Lung (tissue), 16 donors: ENCODE measurements around the gene FGF14. TPM values are rescaled to one million over a fixed set of nuclear protein-coding genes. Genes with fewer than 3 reads are reported as not detected.
A peak's percentile ranks its signal among the peaks of the same experiment; 100 is the strongest.

Experiments
- ATAC-seq: fragments of 200-7000 bp; cut with Tn5 transposase; one replicate; pipeline ENCODE4 v1.9.1; 2020; ENCODE audit warnings: moderate number of reproducible peaks; ENCODE audit not compliant: insufficient read depth, low FRiP score
- DNase-seq, 3 donors: peaks; one replicate each; pipeline ENCODE4 v3.0.0-alpha.2; 2013 to 2017
- H3K27ac ChIP-seq, 2 donors: one replicate each; pipeline ENCODE4 v1.5.1; 2013; ENCODE audit warnings: mild to moderate bottlenecking in 2 of 2, moderate library complexity in 2 of 2, control low read depth in 1 of 2, inconsistent platforms in 1 of 2, low read depth in 1 of 2, low read length in 1 of 2
- H3K27me3 ChIP-seq, 3 donors: one replicate each; pipeline ENCODE4 v1.5.1; 2013; ENCODE audit warnings: low read length in 2 of 3; ENCODE audit not compliant: control insufficient read depth in 3 of 3, insufficient read depth in 3 of 3
- H3K36me3 ChIP-seq, 4 donors: one replicate each; pipeline ENCODE4 v1.5.1; 2013; ENCODE audit warnings: low read length in 4 of 4, mild to moderate bottlenecking in 1 of 4, moderate library complexity in 1 of 4; ENCODE audit not compliant: control insufficient read depth in 4 of 4, insufficient read depth in 4 of 4
- H3K4me1 ChIP-seq, 5 donors: one replicate each; pipeline ENCODE4 v1.5.1; 2013; ENCODE audit warnings: low read length in 5 of 5, mild to moderate bottlenecking in 2 of 5, moderate library complexity in 1 of 5; ENCODE audit not compliant: control insufficient read depth in 5 of 5, insufficient read depth in 5 of 5
- H3K4me3 ChIP-seq: one replicate; pipeline ENCODE4 v1.5.1; 2013; ENCODE audit warnings: mild to moderate bottlenecking, control low read depth, moderate library complexity
- H3K9ac ChIP-seq, 2 donors: one replicate each; pipeline ENCODE4 v1.5.1; 2013; ENCODE audit warnings: low read length in 2 of 2, control low read depth in 1 of 2; ENCODE audit not compliant: insufficient read depth in 1 of 2
- H3K9me3 ChIP-seq, 4 donors: one replicate each; pipeline ENCODE4 v1.5.1; 2013; ENCODE audit warnings: low read length in 3 of 4, mild to moderate bottlenecking in 1 of 4, moderate library complexity in 1 of 4; ENCODE audit not compliant: control insufficient read depth in 4 of 4, insufficient read depth in 3 of 4
- CTCF ChIP-seq: IDR thresholded peaks from 2 replicates; pipeline ENCODE4 v1.5.1; 2012; ENCODE audit warnings: mild to moderate bottlenecking; ENCODE audit errors: control extremely low read depth, extremely low read depth
- WGBS, 2 donors: extraction: QIAGEN DNeasy Blood & Tissue Kit; methylation state at CpG; one replicate each; pipeline ENCODE4 v1.1.7; 2013; 5-methylcytosine and 5-hydroxymethylcytosine counted together
- long read RNA-seq, 5 donors: transcript quantifications; one replicate each; lab custom pipeline, GENCODE V29; 2026
- polyA plus RNA-seq, 2 donors: library from polyadenylated mRNA; stranded (reverse); fragments of 200-250 nt; gene quantifications; one replicate each; pipeline ENCODE4 v1.2.1, GENCODE V29; 2013
- total RNA-seq, 2 donors: library from RNA; depleted of rRNA in 1 of 2; stranded (reverse); fragments of >200 nt in 1 of 2; gene quantifications; one replicate each; pipeline ENCODE4 v1.2.1, GENCODE V29; 2014 to 2021
- donor health status: control.
- donor health status: control.
- donor health status: Bipolar disorder and iron deficiency.
- donor health status: healthy.
- donor health status: DM: yes; HTN: yes; CAD: no.

FGF14 gene
- 10 to 100 TPM in 1 of 2 donors, 1 to 10 TPM in 1; 3.4 to 12.9 TPM for total RNA-seq
- 1 to 10 TPM in 1 of 2 donors, under 1 TPM in 1; 0.59 to 1.1 TPM for polyA plus RNA-seq
- long read RNA-seq, donor 1, result 0 reads
- long read RNA-seq, donor 2, result 0 reads
- long read RNA-seq, donor 3, result 0 reads
- long read RNA-seq, donor 4, result 0 reads
- long read RNA-seq, donor 5, result 0 reads

- Histone ChIP-seq H3K4me3 (peak within 1 kb of the TSS; percentile 24), H3K4me1 (peaks cover 0 to 22% (median 3%) of the 10 kb centered on the region in 5 donors), H3K9me3 (peaks cover 0 to 3% (median 0%) of the 10 kb centered on the region in 4 donors), H3K9ac (no peak within 1 kb of the TSS), H3K36me3 (no peaks in the 10 kb centered on the region), H3K27me3 (peaks cover 0 to 58% (median 33%) of the 10 kb centered on the region in 3 donors), H3K27ac (no peak within 1 kb of the TSS)
- TF ChIP-seq CTCF, result no peak
- DNase-seq (no peak), ATAC-seq (no peak)
- 13 to 19% methylated on average over 6 of the region's 6 CpGs for WGBS, 2 donors
These were observed at the start of gene FGF14 for GRCh38 chr13:102401766-102402165. TSS of gene FGF14 (minus strand) at chr13:102402048.

- WGBS, 2 donors, result 83 to 93% methylated on average over 1 of the region's 1 CpG
- Histone ChIP-seq H3K4me3 (no peak overlapping the region), H3K27me3 (no peaks in the 10 kb centered on the region), H3K36me3 (no peaks in the 10 kb centered on the region), H3K27ac (no peak overlapping the region), H3K4me1 (no peaks in the 10 kb centered on the region), H3K9ac (no peak overlapping the region), H3K9me3 (no peaks in the 10 kb centered on the region)
- ATAC-seq, result no peak
- DNase-seq, result no peak
- no peak for TF ChIP-seq CTCF
These were observed 41.4 kb upstream of the FGF14 start for GRCh38 chr13:102443249-102443648.

- H3K27ac ChIP-seq, result no peak overlapping the region
- ATAC-seq (no peak), DNase-seq (no peak)
- H3K36me3 ChIP-seq, result no peaks in the 10 kb centered on the region
- no peaks in the 10 kb centered on the region for H3K9me3 ChIP-seq
- TF ChIP-seq CTCF, result no peak
- H3K9ac ChIP-seq, result no peak overlapping the region
- H3K4me1 ChIP-seq, result no peaks in the 10 kb centered on the region
- no peaks in the 10 kb centered on the region for H3K27me3 ChIP-seq
- H3K4me3 ChIP-seq, result no peak overlapping the region
These were observed 39.2 kb upstream of the FGF14 start for GRCh38 chr13:102441085-102441484.
